Midbrain (tissue), 1 donor: ENCODE results near the gene LANCL3.
"Not testable (repeated sequence)": the region's sequence is repeated elsewhere in the genome, so short reads cannot be mapped to it uniquely, and the experiment has no call there.

Experiments used
- DNase-seq: peaks from one replicate; lab custom pipeline; 2025; lab: John Stamatoyannopoulos, UW

LANCL3 gene

DNA sequence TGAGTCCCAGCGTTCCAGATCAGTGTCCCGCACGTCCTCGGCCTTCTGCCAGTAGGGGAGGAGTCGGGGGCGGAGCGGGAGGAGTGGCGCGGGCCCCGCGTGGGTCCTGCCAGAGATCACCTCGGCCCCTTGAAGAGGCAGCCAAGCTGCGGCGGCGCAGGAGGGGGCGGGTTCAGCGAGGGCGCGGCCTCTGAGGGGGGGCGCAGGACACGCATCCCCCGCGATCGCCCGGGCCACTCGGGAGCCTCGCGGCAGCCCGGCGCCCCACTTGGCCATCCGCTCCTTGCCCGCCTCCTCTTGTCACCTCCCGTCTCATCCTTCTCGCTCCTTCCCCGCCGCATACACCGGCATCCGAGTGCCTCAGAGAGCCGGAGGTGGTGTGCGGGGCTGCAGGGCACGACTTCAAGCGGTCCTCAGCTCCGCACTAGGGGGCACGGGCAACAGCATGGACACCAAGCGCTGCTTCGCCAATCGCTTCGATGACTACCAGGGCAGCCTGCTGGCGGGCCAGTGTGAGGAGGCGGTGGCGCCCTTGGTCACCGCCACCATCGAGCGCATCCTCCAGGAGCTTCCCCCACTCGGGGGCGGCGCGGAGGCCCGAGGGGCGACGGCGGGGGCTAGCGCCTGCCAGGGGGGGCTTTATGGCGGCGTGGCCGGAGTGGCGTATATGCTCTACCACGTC is at the start of gene LANCL3:
Gene LANCL3, plus strand, starts transcription at position 236 of the 682 bp plus-strand sequence. Its CDS starts 210 bp downstream, at position 446.
- DNase-seq, result not testable (repeated sequence)

DNA sequence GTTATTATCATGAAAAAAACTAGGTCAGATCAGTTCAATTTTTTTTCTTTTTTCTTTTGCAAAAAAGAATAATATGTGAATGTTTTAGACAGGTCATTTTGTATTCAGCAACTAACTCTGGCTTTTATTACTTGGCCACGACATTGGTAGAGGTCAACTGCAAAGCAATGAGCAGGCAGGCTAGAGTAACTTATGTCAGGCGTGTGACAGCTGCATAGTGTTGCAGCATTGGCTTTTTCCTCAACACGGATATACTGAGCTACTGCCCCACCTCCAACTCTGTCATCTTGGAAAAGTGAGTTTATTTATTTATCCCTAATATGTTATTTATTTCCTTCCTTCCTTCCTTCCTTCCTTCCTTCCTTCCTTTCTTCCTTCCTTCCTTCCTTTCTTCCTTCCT is 47.8 kb upstream of the LANCL3 start:
- DNase-seq, result not testable (repeated sequence)

DNA sequence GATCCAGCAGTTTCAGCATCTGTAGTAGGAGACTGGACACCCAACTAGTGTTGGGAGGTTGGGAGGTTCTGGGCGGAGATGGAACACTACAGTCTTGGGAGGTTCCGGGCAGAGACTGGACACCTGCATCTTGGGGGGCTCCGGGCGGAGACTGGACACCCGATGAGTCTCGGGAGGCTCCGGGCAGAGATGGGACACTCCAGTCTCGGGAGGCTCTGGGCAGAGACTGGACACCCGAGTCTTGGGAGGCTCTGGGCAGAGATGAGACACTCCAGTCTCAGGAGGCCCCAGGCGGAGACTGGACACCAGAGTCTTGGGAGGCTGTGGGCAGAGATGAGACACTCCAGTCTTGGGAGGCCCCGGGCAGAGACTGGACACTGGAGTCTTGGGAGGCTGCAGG is 29.5 kb upstream of the LANCL3 start:
- DNase-seq, result no peak

- DNase-seq, result no peak
Measured at GRCh38 chrX:37542791-37543190, 28.7 kb upstream of the LANCL3 start.

DNA sequence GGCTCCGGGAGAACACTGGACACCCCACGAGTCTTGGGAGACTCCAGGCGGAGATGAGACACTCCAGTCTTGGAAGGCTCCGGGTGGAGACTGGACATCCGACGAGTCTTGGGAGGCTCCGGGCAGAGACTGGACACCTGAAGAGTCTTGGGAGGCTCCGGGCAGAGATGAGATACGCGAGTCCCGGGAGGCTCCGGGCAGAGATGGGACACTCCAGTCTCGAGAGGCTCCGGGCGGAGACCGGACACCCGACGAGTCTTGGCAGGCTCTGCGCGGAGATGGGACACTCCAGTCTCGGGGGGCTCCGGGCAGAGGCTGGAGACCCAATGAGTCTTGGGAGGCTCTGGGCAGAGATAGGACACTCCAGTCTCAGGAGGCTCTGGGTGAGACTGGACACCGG is 28.1 kb upstream of the LANCL3 start:
- no peak for DNase-seq

DNA sequence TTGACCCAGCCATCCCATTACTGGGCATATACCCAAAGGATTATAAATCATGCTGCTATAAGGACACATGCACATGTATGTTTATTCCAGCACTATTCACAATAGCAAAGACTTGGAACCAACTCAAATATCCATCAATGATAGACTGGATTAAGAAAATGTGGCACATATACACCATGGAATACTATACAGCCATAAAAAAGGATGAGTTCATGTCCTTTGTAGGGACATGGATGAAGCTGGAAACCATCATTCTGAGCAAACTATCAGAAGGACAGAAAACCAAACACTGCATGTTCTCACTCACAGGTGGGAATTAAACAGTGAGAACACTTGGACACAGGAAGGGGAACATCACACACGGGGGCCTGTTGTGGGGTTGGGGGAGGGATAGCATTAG is 26.9 kb upstream of the LANCL3 start:
- not testable (repeated sequence) for DNase-seq

DNA sequence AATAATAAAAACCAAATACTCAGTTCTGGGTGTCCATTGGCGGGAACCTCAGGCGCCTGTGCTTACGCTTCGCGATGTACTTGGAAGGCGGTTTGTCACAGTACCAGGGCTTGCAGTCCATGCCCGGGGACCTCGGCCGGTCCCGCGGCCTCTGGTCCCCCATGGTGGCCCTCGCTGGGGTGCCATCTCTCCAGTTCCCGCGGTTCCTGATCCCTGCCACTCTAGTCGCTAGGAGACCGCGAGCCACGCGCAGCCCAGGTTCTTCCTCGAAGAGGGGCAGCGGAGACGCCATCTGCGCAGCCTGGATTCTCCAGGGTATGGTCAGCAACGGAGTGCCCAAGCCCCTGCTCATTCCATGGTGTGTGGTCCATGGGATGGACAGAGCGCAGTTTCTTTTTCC is 26.4 kb upstream of the LANCL3 start:
- no peak for DNase-seq

DNA sequence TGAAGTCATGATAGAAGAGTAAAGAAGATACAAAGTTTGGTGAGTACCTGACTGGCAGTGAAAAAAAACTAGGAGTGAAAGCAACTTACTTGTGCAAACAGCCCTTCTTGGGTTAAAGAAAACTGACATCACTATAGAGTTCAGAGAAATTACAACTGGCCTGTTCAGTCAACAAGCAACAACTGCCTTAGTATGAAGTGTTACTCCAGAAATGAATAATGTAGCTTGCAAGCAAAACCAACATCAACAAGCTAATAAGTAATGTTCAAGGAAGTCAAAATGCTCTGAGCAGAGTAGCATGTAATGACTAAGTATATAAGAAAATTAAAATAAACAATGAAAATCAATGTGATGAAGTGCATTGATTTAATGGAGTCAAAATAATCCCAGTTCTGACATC is 21.8 kb upstream of the LANCL3 start:
- not testable (repeated sequence) for DNase-seq

DNA sequence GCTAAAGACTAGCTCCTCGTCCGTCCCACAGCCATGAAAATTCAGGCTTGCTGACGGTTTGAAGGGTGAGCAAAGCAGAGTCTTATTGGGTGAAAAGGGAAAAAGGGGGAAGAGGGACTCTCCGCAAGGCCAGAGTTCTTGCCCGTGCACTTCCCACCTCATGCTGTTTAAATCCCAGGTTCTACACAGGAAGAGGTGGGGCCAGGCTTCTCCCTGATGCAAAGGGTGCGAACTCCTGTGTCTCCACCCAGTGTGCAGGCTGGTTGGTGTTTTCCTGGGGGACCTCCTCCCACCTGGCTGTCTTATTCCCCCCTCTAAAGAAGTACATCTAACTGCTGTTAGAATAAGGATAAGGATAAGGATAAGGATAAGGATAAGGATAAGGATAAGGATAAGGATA is 18.0 kb upstream of the LANCL3 start:
- DNase-seq, result no peak

- DNase-seq, result not testable (repeated sequence)
Measured at GRCh38 chrX:37565254-37565653, 6.2 kb upstream of the LANCL3 start.

GRCh38 chrX:37570349-37570748 is 1.1 kb upstream of the LANCL3 start:
- DNase-seq, result not testable (repeated sequence)

DNA sequence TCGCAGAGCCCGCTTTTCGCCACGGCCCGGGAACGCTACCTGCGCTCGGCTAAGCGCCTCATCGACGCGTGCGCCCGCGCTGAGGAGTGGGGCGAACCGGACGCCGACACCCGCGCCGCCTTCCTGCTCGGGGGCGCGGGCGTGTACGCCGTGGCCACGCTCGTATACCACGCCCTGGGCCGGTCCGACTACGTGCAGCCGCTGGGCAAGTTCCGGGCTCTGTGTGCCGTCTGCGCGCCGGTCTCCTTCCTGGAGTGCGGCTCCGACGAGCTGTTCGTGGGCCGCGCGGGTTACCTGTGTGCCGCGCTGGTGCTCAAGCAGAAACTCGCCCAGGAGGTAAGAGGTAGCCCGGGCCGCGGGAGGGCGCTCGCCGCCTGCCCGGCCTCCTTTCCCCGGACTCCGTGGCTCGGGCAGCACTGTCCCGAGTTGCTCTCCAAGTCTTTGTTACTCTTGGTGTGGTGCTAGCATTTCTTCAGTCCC is 687 bp downstream of the LANCL3 start:
- DNase-seq, result not testable (repeated sequence)

DNA sequence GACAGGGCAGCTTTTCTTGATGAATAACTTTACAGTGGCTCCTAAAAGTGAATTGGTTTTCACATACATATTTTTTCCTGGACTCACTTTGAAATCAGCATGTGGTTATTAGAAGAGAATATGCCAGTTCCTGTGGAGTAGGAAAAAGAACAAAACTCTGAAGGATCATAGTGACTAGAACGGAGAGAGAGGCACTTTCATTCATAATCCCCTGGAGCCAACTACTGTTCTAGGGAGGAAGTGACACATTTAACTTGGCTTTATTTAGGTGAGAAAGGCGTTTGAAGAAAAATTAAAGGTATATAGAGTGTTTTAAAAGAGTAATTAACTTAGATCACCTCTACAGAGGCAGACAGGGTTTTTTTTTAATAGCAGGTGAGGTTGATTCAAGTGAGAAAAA is 1.7 kb downstream of the LANCL3 start:
- DNase-seq, result not testable (repeated sequence)

DNA sequence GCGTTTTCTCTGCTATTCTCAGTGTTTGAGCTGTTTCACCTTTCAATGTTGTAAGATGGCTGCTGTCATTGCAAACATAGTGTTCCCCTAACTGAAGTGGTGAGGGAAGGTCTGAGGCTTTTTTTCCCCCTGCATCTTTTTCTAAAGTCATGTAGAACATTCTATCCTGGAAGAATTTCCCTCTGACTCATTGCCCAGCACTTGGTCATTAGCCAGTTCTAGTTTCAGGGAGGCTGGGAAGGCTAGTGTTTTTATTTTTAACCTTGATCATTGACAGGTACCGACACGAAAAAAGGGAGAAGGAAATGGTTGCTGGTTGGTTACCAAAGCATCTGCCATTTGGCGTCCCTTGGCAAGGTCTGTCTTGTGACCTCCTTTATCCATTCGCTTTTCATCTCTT is 6.6 kb downstream of the LANCL3 start:
- DNase-seq, result no peak

DNA sequence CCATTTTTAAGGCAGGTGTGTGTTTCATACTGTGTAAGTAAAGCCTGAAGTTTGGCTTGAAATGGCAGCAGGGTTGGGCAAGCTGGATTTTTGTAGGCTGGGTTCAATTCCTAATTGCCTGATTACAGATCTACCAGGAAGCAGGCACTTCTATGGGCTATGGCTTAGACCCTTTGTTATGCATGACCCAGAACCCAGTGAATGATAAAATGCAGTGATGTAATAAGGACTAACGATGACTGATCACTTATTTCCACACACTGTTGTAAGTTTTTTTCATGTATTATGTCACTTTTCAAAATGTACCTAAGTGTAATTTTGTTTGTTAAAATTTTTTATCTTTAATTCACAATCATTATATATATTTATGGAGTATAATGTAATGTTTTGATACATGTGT is 8.6 kb downstream of the LANCL3 start:
- DNase-seq, result no peak

DNA sequence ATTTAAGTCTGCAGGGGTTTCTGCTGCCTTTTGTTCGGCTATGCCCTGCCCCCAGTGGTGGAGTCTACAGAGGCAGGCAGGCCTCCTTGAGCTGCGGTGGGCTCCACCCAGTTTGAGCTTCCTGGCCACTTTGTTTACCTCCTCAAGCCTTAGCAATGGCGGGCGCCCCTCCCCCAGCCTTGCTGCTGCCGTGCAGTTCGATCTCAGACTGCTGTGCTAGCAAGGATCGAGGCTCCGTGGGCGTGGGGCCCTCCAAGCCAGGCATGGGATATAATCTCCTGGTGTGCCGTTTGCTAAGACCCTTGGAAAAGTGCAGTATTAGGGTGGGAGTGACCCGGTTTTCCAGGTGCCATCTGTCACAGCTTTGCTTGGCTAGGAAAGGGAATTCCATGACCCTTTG is 15.9 kb downstream of the LANCL3 start:
- not testable (repeated sequence) for DNase-seq

- no peak for DNase-seq
Measured at GRCh38 chrX:37590047-37590446, 18.6 kb downstream of the LANCL3 start.

- no peak for DNase-seq
Measured at GRCh38 chrX:37594755-37595382, 23.4 kb downstream of the LANCL3 start.

DNA sequence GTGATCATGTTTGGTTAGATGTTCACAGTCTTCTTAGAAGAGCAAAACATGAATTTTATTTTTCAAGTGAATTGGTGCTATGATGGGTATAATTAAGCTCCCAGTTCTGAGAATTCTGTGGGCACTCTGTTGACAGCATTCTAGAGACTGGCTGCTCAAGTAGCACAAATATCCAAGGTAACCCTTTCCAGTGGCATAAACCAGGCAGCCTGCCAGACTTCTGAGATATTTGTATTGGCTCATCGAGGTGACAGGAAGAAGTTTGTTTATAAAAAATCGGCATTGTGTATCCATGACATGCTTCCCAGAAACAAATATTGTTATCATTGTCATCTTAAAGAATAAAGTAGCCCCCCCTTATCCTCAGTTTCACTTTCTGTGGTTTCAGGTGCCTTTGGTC is 28.3 kb downstream of the LANCL3 start:
- DNase-seq, result no peak

DNA sequence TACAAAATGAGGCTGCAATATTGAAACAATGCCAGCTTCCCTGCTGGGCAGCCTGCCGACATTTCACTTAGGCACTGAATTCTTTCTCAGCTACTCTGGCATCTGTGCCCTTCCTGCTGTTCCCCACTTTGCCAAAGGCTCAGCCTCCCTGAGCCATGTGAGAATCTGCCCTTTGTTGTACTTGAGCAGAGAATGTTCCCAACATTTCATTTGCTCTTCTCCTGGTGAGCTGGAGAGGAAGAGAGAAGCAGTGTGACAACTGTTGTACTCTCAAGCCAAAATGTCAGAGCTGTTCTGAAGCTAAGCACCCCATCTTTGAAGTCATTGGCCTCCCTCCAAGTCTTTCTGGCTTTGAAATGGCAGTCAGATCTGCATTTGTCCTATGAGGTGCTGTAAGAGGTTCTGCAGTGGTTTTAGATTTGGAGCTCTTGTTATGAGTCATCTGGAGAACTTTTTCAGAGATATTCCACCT is 32.5 kb downstream of the LANCL3 start:
- no peak for DNase-seq

DNA sequence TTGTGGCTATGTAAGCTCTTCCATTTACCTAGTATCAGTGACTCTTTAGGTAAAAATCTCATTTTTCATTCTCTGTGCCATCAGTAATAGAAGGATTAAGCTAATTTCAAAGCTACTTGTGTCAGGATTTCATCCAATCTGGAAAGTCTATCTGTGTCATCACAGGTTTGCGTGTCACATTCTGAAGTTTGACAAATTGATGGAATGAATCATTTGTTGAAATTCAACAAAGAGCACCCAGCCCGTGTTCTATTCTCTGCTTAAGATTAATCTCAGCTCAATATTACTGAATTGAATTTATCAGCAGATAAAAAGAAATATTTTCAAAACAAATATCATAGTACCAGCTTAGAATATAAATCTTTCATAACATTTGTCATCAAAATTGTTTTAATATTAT is 35.8 kb downstream of the LANCL3 start:
- no peak for DNase-seq

DNA sequence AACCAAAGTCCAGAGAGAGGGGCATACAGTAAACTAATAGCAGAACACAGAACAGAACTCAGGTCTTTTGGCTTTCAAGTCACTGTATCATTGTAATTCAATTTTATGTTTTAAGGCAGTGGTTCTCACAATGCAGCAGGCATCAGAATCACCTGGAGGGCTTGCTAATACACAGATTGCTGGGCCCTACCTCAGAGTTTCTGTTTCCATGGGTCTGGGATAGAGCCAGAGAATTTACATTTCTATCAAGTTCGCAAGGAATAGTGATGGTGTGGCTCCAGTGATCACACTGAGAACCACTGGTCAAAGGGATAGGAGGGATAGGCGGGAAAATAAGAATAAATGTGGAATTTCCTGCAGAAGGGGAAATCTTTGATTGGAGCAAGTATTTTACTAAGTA is 36.7 kb downstream of the LANCL3 start:
- no peak for DNase-seq

DNA sequence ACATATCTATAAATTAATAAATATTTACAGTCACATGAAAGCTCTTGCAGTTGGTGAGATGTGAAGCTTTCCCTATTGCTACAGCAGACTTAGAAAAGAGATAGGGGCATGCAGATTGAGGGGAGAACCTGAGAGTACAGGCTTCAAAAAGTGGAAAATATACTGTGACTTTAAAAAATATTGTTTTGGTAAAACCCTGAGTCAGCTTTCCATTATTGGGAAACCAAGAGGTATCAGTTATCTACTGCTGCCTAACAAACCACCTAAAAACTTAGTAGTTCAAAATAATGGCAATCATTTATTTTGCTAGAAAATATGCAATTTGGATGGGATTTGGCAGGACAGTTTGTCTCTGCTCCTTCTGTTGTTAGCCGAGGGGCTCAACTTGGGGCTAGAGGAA is 38.3 kb downstream of the LANCL3 start:
- DNase-seq, result no peak

GRCh38 chrX:37613933-37614332 is 42.5 kb downstream of the LANCL3 start:
- no peak for DNase-seq
